ENCODE data around the gene ICOS.
"Not testable (repeated sequence)": the region's sequence is repeated elsewhere in the genome, so short reads cannot be mapped to it uniquely, and the experiment has no call there.

ICOS gene

DNA sequence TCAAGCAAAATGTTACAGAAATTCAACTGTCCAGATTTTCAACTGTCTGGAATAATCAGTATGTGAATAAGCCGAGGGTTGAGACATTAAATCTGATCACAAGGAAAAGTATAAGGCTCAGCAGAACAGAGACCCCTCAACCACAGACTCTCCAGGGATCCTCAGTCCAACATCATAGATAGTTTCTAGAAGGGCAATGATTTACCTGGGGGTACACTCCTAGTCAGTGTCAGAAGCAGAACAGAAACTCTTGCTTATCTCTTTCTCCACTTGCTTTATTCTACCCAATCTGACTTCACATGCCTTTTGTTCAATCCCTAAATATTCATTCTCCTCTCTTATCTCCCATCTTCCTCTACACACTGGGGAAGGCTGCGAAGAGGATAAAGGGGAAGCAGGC, 36.4 kb downstream of the ICOS start:
- no peak for DNase-seq (ENCODE audit: low spot score)

DNA sequence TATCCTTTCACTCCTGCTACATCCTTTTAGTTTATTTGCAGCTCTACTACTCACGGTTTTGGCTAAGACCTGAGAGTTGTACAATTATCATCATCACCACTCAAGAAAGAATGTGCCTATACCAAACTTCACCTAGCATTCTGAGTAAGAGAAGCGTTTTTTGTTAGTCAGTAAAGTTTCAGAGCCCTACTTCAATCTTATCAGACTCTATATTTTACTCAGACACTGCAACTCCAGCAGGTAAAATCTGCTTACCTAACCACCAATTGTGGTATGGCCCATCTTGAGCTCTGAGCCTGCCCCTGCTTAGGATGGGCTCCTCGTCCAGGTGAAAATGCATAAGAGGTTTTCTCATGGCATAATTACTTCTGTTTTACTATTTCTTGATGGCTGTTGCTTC, 37.1 kb downstream of the ICOS start:
- no peak for DNase-seq (ENCODE audit: low spot score)

DNA sequence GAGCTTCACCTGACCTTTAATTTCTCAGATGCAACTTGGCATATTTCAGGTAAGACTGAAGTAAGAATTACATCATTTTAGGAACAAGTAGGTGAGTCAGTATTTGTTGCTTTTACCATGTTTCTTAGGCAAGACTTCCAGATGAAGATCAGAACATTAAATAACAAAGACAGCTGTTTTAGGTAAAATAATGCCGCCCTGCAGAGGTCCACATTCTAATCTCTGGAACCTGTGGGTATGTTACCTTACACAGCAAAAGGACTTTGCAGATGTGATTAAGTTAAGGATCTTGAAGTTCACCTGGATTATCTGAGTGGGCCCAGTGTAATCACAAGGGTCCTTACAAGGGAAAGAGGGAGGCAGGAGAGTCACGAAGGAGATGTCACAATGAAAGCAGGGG, 39.3 kb downstream of the ICOS start:
- DNase-seq (ENCODE audit: low spot score): no peak

DNA sequence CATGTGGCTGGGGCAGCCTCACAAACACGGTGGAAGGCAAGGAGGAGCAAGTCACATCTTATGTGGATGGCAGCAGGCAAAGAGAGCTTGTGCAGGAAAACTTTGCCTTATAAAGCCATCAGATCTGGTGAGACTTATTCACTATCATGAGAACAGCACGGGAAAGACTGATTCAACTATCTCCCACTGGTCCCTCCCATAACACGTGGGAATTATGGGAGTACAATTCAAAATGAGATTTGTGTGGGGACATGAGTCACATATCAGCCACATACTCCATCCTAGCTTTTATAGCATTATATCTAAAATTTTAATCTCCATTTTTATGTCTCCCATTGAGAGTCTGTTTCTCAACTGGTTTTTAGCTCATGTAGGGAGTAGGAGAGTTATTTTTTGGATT, 45.7 kb downstream of the ICOS start:
- no peak for DNase-seq (ENCODE audit: low spot score)

DNA sequence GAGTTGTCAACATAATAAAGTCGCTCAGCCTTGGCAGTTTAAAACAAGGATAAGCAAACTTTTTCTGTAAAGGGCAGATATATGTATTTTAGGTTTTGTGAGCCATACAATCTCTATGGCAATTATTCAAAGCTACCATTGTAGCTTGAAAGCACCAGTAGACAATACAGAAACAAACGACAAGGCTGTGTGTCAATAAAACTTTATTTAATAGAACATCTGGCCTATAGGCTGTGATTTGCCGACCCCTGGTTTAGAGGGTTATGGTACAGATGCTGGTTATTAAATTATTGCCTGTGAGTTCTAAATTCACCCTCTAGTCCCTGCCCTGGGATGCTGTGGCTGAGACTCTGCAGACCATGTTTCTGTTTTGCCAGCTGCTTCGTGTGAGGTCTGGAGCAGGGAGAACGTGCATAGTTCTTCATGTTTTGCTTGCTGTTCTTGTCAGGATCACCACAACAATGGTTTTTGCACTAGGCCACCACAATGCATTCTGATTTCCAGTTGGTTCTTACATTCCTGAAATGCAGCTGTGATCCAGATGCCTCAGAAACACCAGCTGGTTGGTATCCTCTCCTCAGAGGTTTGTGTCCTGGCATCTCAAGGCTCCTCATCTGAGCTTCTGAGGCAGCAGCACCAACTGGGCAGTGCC, 46.6 kb downstream of the ICOS start:
- peak; percentile 48 for DNase-seq (ENCODE audit: low spot score)

DNA sequence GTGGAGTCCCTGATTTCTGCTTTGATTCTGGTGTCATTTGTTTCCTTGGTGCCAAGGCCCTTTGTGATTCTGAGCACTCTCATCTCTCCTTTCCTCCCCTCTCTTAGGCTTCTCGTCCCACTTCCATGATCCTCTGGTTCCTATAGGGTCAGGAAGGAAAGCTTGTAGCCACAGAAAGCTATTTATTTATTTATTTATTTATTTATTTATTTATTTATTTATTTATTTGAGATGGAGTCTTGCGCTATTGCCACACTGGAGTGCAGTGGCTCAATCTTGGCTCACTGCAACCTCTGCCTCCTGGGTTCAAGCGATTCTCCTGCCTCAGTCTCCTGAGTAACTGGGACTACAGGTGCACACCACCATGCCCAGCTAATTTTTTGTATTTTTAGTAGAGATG, 49.4 kb downstream of the ICOS start:
- DNase-seq (ENCODE audit: low spot score): not testable (repeated sequence)

DNA sequence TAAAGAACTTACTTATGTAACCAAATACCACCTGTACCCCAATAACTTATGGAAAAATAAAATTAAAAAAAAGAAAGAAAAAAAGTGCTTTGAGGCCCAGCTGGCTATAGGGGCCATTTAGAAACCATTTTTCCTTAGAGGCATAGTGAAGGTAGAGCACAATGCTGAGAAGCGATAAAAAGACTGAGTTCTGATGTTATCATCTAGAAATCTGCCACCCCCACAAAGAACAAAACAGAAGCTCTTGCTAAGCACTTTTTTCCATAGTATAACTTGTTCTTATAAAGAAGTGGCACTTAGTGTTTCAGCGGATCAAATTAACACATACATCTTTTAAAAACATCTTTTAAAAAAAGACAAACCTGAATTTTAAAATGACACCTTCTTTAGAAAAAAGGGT, 51.4 kb downstream of the ICOS start:
- DNase-seq (ENCODE audit: low spot score): no peak

DNA sequence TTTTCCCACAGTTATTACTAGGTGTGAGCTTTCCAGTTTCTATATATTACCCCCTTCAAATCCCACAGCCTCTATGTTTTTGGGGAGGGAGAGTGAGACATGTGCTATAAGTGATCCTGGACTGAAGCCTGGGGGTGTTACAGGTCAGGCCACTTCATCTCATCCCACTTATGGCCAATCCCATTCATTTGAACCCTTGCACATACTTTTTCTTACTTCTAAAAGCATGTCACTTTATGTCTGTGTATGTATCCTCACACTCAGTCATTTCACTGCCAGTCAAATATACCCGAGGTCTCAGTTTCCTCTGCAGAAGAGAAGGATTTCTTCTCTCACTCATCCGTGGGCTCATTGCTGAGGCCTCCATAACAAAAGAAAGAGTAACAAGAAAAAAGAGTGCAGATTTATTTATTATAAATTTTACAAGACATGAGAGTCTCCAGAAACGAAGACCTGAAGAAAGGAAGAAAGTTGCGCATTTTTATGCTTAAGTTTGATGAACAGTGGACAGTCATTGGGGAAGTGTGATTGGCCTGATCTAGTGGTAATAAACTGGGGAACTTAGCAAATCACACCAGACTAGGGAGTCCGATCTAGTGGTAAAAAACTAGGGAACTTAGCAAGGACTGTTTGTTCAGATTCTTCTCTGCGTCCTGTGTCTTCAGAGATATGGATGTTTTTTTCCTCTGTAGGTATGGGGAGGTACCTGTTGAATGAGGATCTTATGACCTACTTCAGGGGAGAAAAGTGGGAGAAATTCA, 52.1 kb downstream of the ICOS start:
- DNase-seq (ENCODE audit: low spot score): no peak

DNA sequence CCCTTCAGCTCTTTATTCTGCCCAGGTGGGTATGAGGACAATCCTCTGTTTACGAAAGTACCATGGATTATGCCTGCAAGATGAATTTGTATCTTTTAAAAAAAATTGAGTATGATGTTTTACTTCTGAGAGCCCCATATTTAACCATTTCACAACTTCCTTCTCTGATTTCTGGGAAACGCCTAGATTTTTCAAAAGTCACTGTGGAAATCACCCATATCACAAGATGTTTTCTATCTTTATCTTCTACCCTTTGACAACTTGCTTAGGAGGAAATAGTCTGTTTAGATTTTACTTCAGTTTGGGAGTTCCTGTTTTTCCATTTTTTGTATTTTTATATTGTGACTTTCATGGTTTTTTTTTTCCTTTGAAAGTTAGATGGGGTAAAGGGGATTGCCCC, 53.0 kb downstream of the ICOS start:
- no peak for DNase-seq (ENCODE audit: low spot score)

DNA sequence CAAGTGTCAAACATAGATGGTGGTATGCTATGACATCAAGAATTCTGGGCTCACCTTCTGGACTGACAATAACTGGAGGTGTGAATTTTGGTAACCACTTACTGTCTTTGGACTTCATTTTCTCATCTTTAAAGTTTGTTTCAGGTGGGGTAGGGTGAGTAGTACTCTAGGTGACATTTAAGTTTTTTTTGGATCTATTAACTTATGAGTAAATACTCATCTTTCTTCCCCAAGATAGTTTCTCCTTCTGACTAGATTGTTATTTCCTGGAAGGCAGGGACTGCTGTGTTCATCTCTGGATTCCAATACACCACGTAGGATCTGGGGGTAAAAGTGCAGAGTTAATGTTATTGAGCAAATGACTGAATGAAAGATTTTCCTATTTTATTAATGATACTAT, 55.9 kb downstream of the ICOS start:
- no peak for DNase-seq (ENCODE audit: low spot score)

DNA sequence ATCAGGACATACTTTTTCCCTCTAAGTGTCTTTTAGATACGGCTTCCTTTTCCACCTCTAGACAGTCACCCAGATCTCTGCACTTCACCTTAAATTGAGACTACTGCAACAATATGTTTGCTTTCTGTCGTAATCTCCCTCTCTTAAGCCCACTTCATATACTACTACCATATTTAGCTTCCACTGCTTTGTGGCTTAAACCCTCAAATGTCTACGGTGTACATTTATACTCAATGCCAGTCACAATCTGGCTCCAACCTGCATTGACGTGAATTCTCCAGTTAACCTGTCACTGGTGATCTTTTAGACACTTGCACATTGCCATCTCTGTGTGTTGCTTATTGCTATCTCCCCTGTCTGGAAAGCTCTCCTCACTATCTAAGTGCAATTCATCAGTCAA, 56.4 kb downstream of the ICOS start:
- no peak for DNase-seq (ENCODE audit: low spot score)

DNA sequence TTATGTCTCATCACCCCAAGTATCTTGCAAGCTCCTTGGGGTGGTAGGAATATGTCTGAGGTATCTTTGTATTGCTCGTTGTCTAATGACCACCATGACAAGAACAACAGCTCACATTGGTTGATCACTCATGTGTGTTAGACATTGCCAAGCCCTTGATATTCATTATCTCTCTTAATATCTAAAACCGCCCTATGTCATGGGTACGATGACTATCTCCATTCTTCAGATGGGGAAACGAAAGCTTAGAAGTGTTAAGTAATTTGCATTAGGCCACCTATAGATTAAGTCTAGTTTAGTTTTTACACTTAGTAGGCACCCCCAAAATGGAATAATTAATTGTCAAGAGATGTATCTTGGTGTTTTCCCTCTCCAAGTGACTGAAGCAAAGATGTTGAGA, 57.0 kb downstream of the ICOS start:
- DNase-seq (ENCODE audit: low spot score): no peak

DNA sequence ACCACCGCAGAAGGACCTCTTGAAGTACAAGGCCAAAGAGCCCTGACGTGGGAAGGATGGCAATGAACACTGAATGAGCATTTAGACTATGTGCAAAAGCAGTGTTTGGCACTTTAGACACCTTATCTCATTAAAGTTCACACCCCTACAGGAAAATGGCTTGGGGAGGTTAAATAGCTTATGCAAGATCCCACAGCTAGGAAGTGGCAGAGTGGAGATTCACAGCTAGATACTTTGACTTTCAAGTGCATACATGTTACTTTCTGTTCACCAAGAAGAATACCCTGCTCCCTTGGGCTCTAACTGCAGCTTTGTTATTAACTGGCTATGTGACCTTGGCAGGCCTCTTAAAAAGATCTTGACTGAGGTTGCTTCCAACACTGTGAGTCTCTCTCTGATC, 58.2 kb downstream of the ICOS start:
- no peak for DNase-seq (ENCODE audit: low spot score)

DNA sequence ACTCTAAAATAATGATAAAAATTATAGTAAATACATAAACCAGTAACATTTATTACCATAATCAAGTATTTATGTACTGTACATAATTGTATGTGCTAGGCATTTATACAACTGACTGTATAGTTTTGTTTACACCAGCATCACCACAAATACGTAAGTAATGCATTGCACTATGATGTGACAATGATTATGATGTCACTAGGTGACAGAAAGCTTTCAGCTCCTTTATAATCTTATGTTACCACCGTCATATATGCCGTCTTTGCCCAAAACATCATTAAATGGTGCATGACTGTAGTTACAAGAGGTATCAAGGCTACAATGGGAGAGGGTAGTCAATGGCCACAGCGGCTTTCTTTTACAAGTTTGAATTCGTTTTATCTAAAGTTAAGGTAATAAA, 60.1 kb downstream of the ICOS start:
- DNase-seq (ENCODE audit: low spot score): no peak

DNA sequence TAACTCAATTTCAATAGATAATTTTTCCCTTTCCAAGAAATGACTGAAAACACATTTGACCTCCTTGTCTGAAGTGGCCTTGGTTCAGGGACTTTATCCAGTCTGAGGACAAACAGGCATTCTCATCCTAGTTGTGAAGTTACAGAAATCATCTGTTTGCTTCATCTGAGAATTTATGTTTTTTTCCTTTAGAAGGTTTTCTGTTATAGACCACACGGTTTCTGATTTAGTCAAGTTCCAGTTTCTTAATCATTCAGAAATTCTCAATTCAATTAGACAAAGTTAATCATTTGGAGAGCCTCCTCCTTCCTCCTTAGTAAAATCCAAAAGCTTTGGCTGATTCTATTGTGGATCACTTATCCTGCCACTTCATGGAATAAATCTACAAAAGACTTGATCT, 60.9 kb downstream of the ICOS start:
- DNase-seq (ENCODE audit: low spot score): no peak

DNA sequence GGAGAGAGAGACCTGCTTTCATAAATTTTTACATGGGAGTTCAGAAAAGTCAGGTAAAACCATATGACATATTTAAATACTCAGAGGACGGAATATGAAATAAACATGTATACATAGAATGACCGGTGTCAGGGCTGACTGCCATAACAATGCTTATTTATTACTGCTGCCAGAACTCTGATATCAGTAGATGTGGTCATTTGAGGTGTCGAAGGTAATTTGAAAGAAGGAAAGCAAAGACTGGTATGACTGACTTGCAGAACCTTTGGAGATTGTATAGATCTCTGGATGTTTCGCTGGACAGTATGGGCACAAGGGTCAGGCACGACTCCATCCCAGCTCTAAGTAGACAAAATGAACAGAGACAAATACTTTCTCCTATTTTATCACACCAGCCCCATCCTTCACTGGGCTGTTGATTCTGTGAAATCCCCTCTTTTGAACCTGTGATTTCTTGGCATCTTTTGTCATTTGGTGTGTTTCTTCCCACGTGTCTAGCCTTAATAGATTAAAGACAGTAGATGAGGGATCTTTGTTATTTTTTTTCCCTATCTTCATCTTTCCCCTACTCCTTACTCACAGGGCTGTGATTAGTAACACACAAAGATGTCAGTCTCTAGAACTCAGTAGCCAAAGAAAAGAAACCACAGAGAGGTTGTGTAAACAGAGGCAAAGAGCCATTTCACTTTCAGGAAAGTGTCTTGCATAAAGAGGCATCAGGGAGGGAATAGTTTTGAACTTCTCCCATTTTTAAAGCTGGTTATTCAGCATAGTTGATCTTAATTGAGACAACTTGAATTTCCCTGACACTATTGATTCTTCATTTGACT, 61.6 kb downstream of the ICOS start:
- no peak for DNase-seq (ENCODE audit: low spot score)

DNA sequence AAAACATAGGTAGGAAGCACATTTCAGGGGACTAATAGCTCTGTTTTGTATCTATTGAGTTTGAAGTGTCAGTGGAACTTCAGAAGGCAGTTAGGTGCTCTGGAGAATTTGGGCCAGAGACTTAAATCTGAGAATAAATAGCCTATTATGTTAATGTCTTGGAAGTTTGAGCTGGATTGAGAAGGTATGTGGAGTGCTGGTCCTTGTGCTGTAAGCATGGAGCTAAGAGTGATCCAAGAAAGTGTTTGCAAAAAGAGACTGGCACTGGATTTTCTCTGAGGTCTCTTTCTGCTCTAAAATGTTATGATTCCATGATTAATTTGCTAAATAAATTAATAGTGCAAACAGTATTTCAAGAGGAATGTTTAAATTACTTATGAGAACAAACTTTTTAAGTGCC, 63.3 kb downstream of the ICOS start:
- no peak for DNase-seq (ENCODE audit: low spot score)

DNA sequence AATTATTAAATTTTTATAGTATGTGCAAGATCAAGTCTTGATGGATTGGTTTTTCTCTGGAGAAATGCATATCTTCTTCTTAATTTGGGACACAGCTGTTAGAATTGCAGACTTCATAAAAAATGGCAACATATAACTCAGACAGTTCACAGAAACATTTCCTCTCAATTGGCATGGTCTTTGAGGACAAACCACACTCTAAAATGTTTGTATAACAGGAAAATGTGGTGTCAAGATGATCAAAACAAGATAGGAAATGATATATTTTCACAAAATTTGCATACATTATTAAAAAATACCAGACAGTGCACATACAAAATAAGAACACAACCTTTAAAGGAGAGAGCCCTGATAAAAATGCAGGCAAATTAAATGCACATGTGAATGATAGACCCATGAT, 63.9 kb downstream of the ICOS start:
- no peak for DNase-seq (ENCODE audit: low spot score)

DNA sequence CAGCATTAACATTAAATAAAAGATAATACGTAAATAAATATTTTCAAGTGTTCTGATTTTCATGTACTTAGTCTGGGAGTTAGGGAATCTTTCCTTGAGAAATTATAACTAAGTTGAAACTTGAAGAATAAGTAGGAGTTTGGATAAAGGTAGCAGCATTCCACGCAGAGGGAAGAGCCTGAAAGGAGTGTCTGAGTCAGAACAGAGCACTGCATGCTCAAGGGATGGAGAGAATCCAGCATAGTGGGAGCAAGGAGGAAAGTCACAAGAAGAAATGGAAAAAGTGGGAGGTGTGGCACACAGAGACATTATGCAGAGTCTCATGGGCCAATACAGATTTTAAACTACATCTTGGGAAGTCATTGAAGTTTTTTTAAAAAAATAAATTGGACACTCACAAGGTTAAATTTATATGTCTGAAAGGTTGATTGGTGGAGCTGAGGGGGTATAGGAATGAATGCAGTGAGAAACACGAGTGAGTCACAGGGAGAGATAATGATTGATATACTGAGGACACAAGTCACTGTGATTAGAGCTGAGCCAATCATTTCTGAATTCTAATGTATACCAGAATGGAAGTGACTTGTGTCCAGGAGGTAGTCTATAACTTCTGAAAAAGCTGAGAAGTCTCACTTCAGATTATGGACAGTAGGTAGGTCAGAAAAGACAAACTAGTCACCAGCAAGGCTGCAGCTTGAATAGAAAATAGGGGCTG, 66.9 kb downstream of the ICOS start:
- no peak for DNase-seq (ENCODE audit: low spot score)

DNA sequence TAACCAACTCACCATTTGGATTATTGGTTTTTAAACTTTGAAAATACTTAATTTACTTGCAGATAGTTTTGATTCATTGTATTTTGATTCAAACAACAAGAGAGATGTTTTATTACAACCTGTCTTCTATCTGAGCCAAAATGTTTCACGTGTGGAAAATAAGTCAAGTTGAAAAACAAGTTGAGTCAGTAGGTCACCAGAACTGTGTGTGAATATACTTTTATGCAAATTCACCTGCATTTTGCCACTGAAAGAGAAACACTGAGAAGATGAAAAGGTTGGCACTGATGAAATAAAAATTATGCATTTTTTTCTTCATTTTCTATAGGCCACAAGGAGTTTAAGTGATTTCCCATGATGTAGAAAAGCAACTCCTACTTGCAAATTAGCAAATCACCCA, 68.3 kb downstream of the ICOS start:
- DNase-seq (ENCODE audit: low spot score): no peak

DNA sequence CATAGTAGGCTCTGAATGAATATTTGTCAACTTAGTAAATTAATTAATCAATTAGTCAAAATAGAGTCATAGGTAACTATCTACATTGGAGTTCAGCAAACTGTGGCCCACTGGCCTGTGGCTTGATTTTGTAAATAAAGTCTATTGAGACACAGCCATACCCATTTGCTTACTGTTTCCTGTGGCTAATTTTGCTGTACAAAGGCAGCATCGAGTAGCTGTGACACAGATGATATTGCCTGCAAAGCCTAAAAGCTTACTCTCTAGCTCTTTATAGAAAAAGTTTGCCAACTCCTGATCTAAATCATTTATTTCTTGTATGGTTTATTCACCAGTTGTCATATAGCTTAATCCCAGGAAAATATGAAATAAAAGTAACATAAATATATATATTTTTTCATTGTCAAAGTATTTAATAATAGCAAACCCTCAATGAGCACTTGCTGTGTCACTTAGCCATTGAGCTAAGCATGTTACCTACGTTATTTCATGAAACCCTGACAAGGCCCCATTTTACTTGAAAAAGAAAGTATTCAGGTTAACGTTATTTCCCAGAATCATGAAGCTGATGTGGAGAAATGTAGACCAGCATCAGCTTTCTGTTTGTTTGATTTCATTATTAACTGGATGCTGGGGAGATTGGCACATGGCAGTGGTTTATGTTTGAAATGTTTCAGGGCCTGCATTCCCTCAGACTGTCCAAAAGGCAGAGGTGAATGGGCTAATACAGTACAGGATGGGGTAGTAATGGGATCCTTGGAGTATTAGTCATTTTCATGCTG, 69.6 kb downstream of the ICOS start:
- no peak for DNase-seq (ENCODE audit: low spot score)
